HEK293 (cell line): ENCODE measurements around the gene PRR36.

Experiments used
- CTCF ChIP-seq: fragments of 450-650 bp; formaldehyde crosslinking; IDR thresholded peaks from 2 replicates; pipeline ENCODE4 v1.5.1; 2016; ENCODE audit warnings: missing biosample characterization, missing genetic modification characterization
- REST ChIP-seq: fragments of 450-650 bp; formaldehyde crosslinking; IDR thresholded peaks from 2 replicates; pipeline ENCODE4 v1.5.1; 2016; ENCODE audit warnings: missing biosample characterization, missing genetic modification characterization
- TRIM28 ChIP-seq: IDR thresholded peaks from 2 replicates; pipeline ENCODE4 v1.6.1; 2011; ENCODE audit warnings: low read length, control low read depth, borderline replicate concordance
- ZNF23 ChIP-seq: fragments of 450-650 bp; formaldehyde crosslinking; IDR thresholded peaks from 2 replicates; pipeline ENCODE4 v1.5.1; 2016; ENCODE audit warnings: missing biosample characterization, missing genetic modification characterization, borderline replicate concordance
- ZNF311 ChIP-seq: fragments of 450-650 bp; formaldehyde crosslinking; IDR thresholded peaks from 2 replicates; pipeline ENCODE4 v1.5.1; 2017; ENCODE audit warnings: missing biosample characterization, missing genetic modification characterization, borderline replicate concordance

GRCh38 chr19:7903244-7904073 is 29.3 kb upstream of the PRR36 start, which contains the start of gene MAP2K7:
- TF ChIP-seq ZNF311 (no peak), TRIM28 (peak; percentile 9; the same call in 1 of the 2 replicates), REST (tag by site-specific recombination) (no peak), CTCF (tag by site-specific recombination) (peak; percentile 100), ZNF23 (tag by site-specific recombination) (no peak)
